HEK293 (cell line): ENCODE data around the gene ZNF224.

Source experiments
- BCL11B ChIP-seq: fragments of 450-650 bp; formaldehyde crosslinking; IDR thresholded peaks from 2 replicates; pipeline ENCODE4 v1.5.1; 2016; ENCODE audit warnings: low read depth, missing biosample characterization, missing genetic modification characterization
- EGR2 ChIP-seq: fragments of 450-650 bp; formaldehyde crosslinking; IDR thresholded peaks from 2 replicates; pipeline ENCODE4 v1.5.1; 2016; ENCODE audit warnings: low read depth, missing biosample characterization, missing genetic modification characterization
- GLI4 ChIP-seq: fragments of 450-650 bp; formaldehyde crosslinking; IDR thresholded peaks from 2 replicates; pipeline ENCODE4 v1.5.1; 2016; ENCODE audit warnings: missing biosample characterization, missing genetic modification characterization
- IKZF3 ChIP-seq: fragments of 450-650 bp; IDR thresholded peaks from 2 replicates; pipeline ENCODE4 v1.5.0; 2018; ENCODE audit warnings: missing biosample characterization, mild to moderate bottlenecking, missing genetic modification characterization, moderate library complexity
- KLF8 ChIP-seq: fragments of 450-650 bp; formaldehyde crosslinking; IDR thresholded peaks from 2 replicates; pipeline ENCODE4 v1.5.1; 2016; ENCODE audit warnings: missing biosample characterization, missing genetic modification characterization
- MZF1 ChIP-seq: fragments of 450-650 bp; formaldehyde crosslinking; IDR thresholded peaks from 2 replicates; pipeline ENCODE4 v1.5.1; 2017; ENCODE audit warnings: missing biosample characterization, missing genetic modification characterization, borderline replicate concordance
- OSR2 ChIP-seq: fragments of 450-650 bp; formaldehyde crosslinking; IDR thresholded peaks from 2 replicates; pipeline ENCODE4 v1.5.1; 2016; ENCODE audit warnings: missing biosample characterization, missing genetic modification characterization
- PRDM10 ChIP-seq: fragments of 450-650 bp; formaldehyde crosslinking; IDR thresholded peaks from 2 replicates; pipeline ENCODE4 v1.5.1; 2016; ENCODE audit warnings: missing biosample characterization, missing genetic modification characterization
- SALL2 ChIP-seq: fragments of 450-650 bp; formaldehyde crosslinking; IDR thresholded peaks from 2 replicates; pipeline ENCODE4 v1.5.0; 2017; ENCODE audit warnings: missing biosample characterization, mild to moderate bottlenecking, missing genetic modification characterization, borderline replicate concordance
- YY2 ChIP-seq: fragments of 450-650 bp; formaldehyde crosslinking; IDR thresholded peaks from 2 replicates; pipeline ENCODE4 v1.5.1; 2016; ENCODE audit warnings: missing biosample characterization, missing genetic modification characterization
- ZBTB20 ChIP-seq: fragments of 450-650 bp; formaldehyde crosslinking; IDR thresholded peaks from 2 replicates; pipeline ENCODE4 v1.5.1; 2016; ENCODE audit warnings: missing biosample characterization, missing genetic modification characterization
- ZBTB21 ChIP-seq: fragments of 450-650 bp; formaldehyde crosslinking; IDR thresholded peaks from 2 replicates; pipeline ENCODE4 v1.5.1; 2017; ENCODE audit warnings: missing biosample characterization, missing genetic modification characterization
- ZBTB48 ChIP-seq: fragments of 450-650 bp; formaldehyde crosslinking; IDR thresholded peaks from 2 replicates; pipeline ENCODE4 v1.5.1; 2016; ENCODE audit warnings: missing biosample characterization, missing genetic modification characterization
- ZBTB7A ChIP-seq: fragments of 450-650 bp; formaldehyde crosslinking; IDR thresholded peaks from 2 replicates; pipeline ENCODE4 v1.5.1; 2016; ENCODE audit warnings: low read depth, missing biosample characterization, missing genetic modification characterization
- ZNF132 ChIP-seq: fragments of 450-650 bp; formaldehyde crosslinking; IDR thresholded peaks from 2 replicates; pipeline ENCODE4 v1.5.1; 2017; ENCODE audit warnings: missing biosample characterization, missing genetic modification characterization, borderline replicate concordance
- ZNF16 ChIP-seq: fragments of 450-650 bp; formaldehyde crosslinking; IDR thresholded peaks from 2 replicates; pipeline ENCODE4 v1.5.1; 2016; ENCODE audit warnings: low read depth, missing biosample characterization, missing genetic modification characterization
- ZNF266 ChIP-seq: fragments of 450-650 bp; formaldehyde crosslinking; IDR thresholded peaks from 2 replicates; pipeline ENCODE4 v1.5.1; 2016; ENCODE audit warnings: missing biosample characterization, missing genetic modification characterization, low read depth
- ZNF302 ChIP-seq: fragments of 450-650 bp; formaldehyde crosslinking; IDR thresholded peaks from 2 replicates; pipeline ENCODE4 v1.5.1; 2016; ENCODE audit warnings: missing biosample characterization, missing genetic modification characterization, low read depth
- ZNF341 ChIP-seq: fragments of 450-650 bp; formaldehyde crosslinking; IDR thresholded peaks from 2 replicates; pipeline ENCODE4; 2016; ENCODE audit warnings: low read depth, missing biosample characterization, missing genetic modification characterization
- ZNF426 ChIP-seq: fragments of 450-650 bp; formaldehyde crosslinking; IDR thresholded peaks from 2 replicates; pipeline ENCODE4 v1.5.1; 2017; ENCODE audit warnings: missing biosample characterization, missing genetic modification characterization, mild to moderate bottlenecking, inconsistent platforms, moderate library complexity
- ZNF549 ChIP-seq: fragments of 450-650 bp; IDR thresholded peaks from 2 replicates; pipeline ENCODE4 v1.5.1; 2018; ENCODE audit warnings: missing biosample characterization, missing genetic modification characterization, mild to moderate bottlenecking, inconsistent platforms, moderate library complexity
- ZNF558 ChIP-seq: fragments of 450-650 bp; formaldehyde crosslinking; IDR thresholded peaks from 2 replicates; pipeline ENCODE4 v1.5.1; 2016; ENCODE audit warnings: missing biosample characterization, missing genetic modification characterization
- ZNF707 ChIP-seq: fragments of 450-650 bp; formaldehyde crosslinking; IDR thresholded peaks from 2 replicates; pipeline ENCODE4 v1.5.1; 2016; ENCODE audit warnings: missing biosample characterization, missing genetic modification characterization
- ZNF76 ChIP-seq: fragments of 450-650 bp; formaldehyde crosslinking; IDR thresholded peaks from 2 replicates; pipeline ENCODE4; 2016; ENCODE audit warnings: low read depth, missing biosample characterization, missing genetic modification characterization, borderline replicate concordance
- ZNF776 ChIP-seq: fragments of 450-650 bp; formaldehyde crosslinking; IDR thresholded peaks from 2 replicates; pipeline ENCODE4 v1.5.0; 2017; ENCODE audit warnings: missing biosample characterization, missing genetic modification characterization, borderline replicate concordance
- ZNF791 ChIP-seq: fragments of 450-650 bp; formaldehyde crosslinking; IDR thresholded peaks from 2 replicates; pipeline ENCODE4 v1.5.1; 2016; ENCODE audit warnings: missing biosample characterization, missing genetic modification characterization
- ZNF843 ChIP-seq: fragments of 450-650 bp; formaldehyde crosslinking; IDR thresholded peaks from 2 replicates; pipeline ENCODE4 v1.5.1; 2016; ENCODE audit warnings: missing biosample characterization, missing genetic modification characterization
- ZSCAN30 ChIP-seq: fragments of 450-650 bp; IDR thresholded peaks from 2 replicates; pipeline ENCODE4 v1.5.1; 2018; ENCODE audit warnings: missing biosample characterization, mild to moderate bottlenecking, missing genetic modification characterization, moderate library complexity
- ZSCAN4 ChIP-seq: fragments of 450-650 bp; formaldehyde crosslinking; IDR thresholded peaks from 2 replicates; pipeline ENCODE4 v1.5.1; 2017; ENCODE audit warnings: missing biosample characterization, missing genetic modification characterization
- TF ChIP-seq, protein P1 (sequence below): fragments of 450-650 bp; formaldehyde crosslinking; IDR thresholded peaks from 2 replicates; pipeline ENCODE4 v1.5.1; 2016; ENCODE audit warnings: missing biosample characterization, missing genetic modification characterization
- TF ChIP-seq, protein P2 (sequence below): fragments of 450-650 bp; formaldehyde crosslinking; IDR thresholded peaks from 2 replicates; pipeline ENCODE4 v1.5.1; 2016; ENCODE audit warnings: missing biosample characterization, missing genetic modification characterization, low read depth

ZNF224 gene

DNA sequence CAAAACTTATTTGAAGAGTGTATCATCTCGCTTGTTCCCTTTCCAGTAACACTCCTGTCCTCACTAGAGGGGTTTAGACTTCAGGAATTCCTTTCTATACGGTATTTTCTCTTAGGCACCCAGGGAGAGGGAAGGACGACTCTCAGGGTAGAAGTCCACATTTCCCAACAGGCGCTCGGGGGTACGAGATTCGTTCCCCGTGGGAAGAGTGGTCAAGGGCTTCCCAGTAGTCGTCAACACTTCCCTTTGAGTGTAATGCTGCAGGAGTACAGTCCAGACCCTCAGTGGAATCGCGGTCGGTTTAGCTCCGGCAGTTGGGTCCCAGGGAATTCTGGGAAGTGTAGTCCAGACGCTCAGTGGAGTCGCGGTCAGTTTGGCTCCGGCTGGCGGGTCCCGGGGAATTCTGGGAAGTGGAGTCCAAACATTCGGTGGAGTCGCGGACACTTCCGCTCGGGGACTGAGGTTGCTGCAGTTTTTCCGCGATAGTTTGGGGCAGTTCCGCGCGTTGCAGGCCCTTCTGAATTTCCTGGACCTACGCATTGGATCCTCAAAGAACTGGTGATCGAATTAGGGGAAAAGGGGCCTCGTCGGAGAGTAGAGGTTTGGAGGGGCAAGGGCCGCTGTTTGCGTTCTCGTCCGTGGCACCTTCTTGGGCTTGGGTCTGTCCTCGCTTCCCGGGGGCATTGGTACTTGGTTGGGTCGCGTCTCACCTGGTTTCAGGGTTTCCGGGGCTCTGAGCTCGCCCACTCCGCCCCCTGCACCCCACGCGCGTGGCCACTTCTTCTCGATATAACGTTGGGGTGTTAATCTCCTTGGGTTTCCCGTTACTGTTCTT, at the start of gene ZNF224 (continued):
- TF ChIP-seq ZNF558 (peak; percentile 64; the same call in 1 of the 2 replicates), ZNF776 (tag by site-specific recombination) (no peak), PRDM10 (tag by site-specific recombination) (peak; percentile 97), ZSCAN30 (peak; percentile 94), ZNF791 (tag by site-specific recombination) (no peak), YY2 (peak; percentile 18; the same call in 1 of the 2 replicates), ZNF302 (tag by site-specific recombination) (no peak), MZF1 (tag by site-specific recombination) (peak; percentile 10; the same call in 1 of the 2 replicates), SALL2 (tag by site-specific recombination) (no peak), ZNF549 (tag by site-specific recombination) (no peak), EGR2 (tag by site-specific recombination) (peak; percentile 85), KLF8 (tag by site-specific recombination) (peak; percentile 56; the same call in 1 of the 2 replicates), ZNF843 (peak; percentile 21), ZNF266 (tag by site-specific recombination) (no peak; the same call in 1 of the 2 replicates), ZBTB7A (peak; percentile 89; the same call in 1 of the 2 replicates), OSR2 (tag by site-specific recombination) (no peak), ZSCAN4 (no peak), ZNF76 (tag by site-specific recombination) (peak; percentile 100), ZNF132 (tag by site-specific recombination) (no peak), ZNF707 (tag by site-specific recombination) (no peak), ZNF341 (tag by site-specific recombination) (peak; percentile 77), GLI4 (tag by site-specific recombination) (no peak), BCL11B (tag by site-specific recombination) (no peak; the same call in 1 of the 2 replicates), ZNF16 (tag by site-specific recombination) (0 out of 2 replicates have a peak, but pooled peaks have one; percentile 10), ZBTB21 (peak; percentile 48; the same call in 1 of the 2 replicates), IKZF3 (tag by site-specific recombination) (peak; percentile 94), ZBTB48 (tag by site-specific recombination) (peak; percentile 98), ZBTB20 (tag by site-specific recombination) (peak; percentile 99), ZNF426 (tag by site-specific recombination) (no peak)
- TF ChIP-seq, protein P1, sequence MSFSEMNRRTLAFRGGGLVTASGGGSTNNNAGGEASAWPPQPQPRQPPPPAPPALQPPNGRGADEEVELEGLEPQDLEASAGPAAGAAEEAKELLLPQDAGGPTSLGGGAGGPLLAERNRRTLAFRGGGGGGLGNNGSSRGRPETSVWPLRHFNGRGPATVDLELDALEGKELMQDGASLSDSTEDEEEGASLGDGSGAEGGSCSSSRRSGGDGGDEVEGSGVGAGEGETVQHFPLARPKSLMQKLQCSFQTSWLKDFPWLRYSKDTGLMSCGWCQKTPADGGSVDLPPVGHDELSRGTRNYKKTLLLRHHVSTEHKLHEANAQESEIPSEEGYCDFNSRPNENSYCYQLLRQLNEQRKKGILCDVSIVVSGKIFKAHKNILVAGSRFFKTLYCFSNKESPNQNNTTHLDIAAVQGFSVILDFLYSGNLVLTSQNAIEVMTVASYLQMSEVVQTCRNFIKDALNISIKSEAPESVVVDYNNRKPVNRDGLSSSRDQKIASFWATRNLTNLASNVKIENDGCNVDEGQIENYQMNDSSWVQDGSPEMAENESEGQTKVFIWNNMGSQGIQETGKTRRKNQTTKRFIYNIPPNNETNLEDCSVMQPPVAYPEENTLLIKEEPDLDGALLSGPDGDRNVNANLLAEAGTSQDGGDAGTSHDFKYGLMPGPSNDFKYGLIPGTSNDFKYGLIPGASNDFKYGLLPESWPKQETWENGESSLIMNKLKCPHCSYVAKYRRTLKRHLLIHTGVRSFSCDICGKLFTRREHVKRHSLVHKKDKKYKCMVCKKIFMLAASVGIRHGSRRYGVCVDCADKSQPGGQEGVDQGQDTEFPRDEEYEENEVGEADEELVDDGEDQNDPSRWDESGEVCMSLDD = peak; percentile 86
- TF ChIP-seq, protein P2, sequence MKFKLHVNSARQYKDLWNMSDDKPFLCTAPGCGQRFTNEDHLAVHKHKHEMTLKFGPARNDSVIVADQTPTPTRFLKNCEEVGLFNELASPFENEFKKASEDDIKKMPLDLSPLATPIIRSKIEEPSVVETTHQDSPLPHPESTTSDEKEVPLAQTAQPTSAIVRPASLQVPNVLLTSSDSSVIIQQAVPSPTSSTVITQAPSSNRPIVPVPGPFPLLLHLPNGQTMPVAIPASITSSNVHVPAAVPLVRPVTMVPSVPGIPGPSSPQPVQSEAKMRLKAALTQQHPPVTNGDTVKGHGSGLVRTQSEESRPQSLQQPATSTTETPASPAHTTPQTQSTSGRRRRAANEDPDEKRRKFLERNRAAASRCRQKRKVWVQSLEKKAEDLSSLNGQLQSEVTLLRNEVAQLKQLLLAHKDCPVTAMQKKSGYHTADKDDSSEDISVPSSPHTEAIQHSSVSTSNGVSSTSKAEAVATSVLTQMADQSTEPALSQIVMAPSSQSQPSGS (tag by site-specific recombination) = no peak
